K562 (cell line): Measurements from ENCODE around the gene ZC3H15. TPM values are rescaled to one million over a fixed set of nuclear protein-coding genes. Genes with fewer than 3 reads are reported as not detected.

Experiments
- ATAC-seq: fragments of 200-7000 bp; cut with Tn5 transposase; 3 replicates; pipeline ENCODE4 v1.9.1; 2020; ENCODE audit warnings: moderate library complexity
- BruUV-seq: library from RNA; stranded (reverse); fragments of 400-500 nt; replicated peaks from 2 replicates; lab custom pipeline; 2021; lab: Mats Ljungman, UMichigan
- CTCF ChIA-PET: fragments of 300-600 bp; formaldehyde crosslinking; extraction: SDS; loops from one replicate; lab custom pipeline; 2021; ENCODE audit warnings: low intra/inter-chr PET ratio; lab: Yijun Ruan, JAX
- POLR2A ChIA-PET: fragments of 300-600, 350-650 bp; sonication (Branson Sonifier 250); formaldehyde crosslinking; extraction: SDS; loops from one replicate; lab custom pipeline; 2021; ENCODE audit warnings: antibody characterized with exemption, inconsistent platforms; lab: Yijun Ruan, JAX
- DNase-seq, 4 experiments: peaks; one replicate each; pipeline versions ENCODE4 v3.0.0 to v3.0.0-alpha.2; 2011 to 2018; ENCODE audit warnings: low spot score in 3 of 4, mixed read lengths in 3 of 4; ENCODE audit errors: extremely low read depth in 1 of 4
- FAIRE-seq: peaks from 2 replicates; lab custom pipeline; 2011; peaks lifted over from hg19 to GRCh38; lab: Jason Lieb, UNC
- H2AFZ ChIP-seq: 2 replicates; pipeline ENCODE4 v1.6.0; 2011; ENCODE audit warnings: low read depth, low read length, control low read depth, inconsistent platforms
- H3K27ac ChIP-seq: fragments of 200-600 bp; 3 replicates; pipeline ENCODE4 v1.8.0; 2011; ENCODE audit warnings: low read depth, mild to moderate bottlenecking, control low read depth, inconsistent platforms, low read length, moderate library complexity, mixed read lengths; ENCODE audit errors: extremely low read depth
- H3K27me3 ChIP-seq, 2 experiments: fragments of 300-600 bp in 1 of 2; 2 replicates in 1 of 2; 3 replicates in 1 of 2; pipeline versions ENCODE4 v1.6.0 to v1.8.0; 2011; ENCODE audit warnings: inconsistent platforms in 2 of 2, low read length in 2 of 2, mild to moderate bottlenecking in 1 of 2, mixed read lengths in 1 of 2, moderate library complexity in 1 of 2; ENCODE audit not compliant: control insufficient read depth in 2 of 2, insufficient read depth in 2 of 2
- H3K36me3 ChIP-seq: fragments of 300-600 bp; 3 replicates; pipeline ENCODE4 v1.8.0; 2011; ENCODE audit warnings: mild to moderate bottlenecking, low read length, inconsistent platforms; ENCODE audit not compliant: control insufficient read depth, insufficient read depth
- H3K4me1 ChIP-seq, 2 experiments: fragments of 200-600 bp in 1 of 2; replicated peaks in 1 of 2; 2 replicates in 1 of 2; 3 replicates in 1 of 2; pipeline versions ENCODE4 v1.5.1 to v1.8.0; 2011; ENCODE audit warnings: inconsistent platforms in 2 of 2, low read length in 2 of 2, mild to moderate bottlenecking in 1 of 2, mixed read lengths in 1 of 2, moderate library complexity in 1 of 2; ENCODE audit not compliant: control insufficient read depth in 2 of 2, insufficient read depth in 2 of 2
- H3K4me2 ChIP-seq: 2 replicates; pipeline ENCODE4 v1.6.1; 2011; ENCODE audit warnings: low read length, control low read depth, inconsistent platforms, mixed read lengths; ENCODE audit not compliant: insufficient read depth
- H3K4me3 ChIP-seq: fragments of 200-600 bp; sonication (generic), shearing (Covaris generic); 2 replicates; pipeline ENCODE4 v1.5.1; 2016; ENCODE audit warnings: control low read depth, inconsistent platforms
- H3K79me2 ChIP-seq: fragments of 200-600 bp; 3 replicates; pipeline ENCODE4 v1.8.0; 2011; ENCODE audit warnings: low read length, inconsistent platforms; ENCODE audit not compliant: control insufficient read depth, insufficient read depth
- H3K9ac ChIP-seq, 2 experiments: 2 replicates each; pipeline versions ENCODE4 v1.6.0 to v1.6.1; 2011; ENCODE audit warnings: low read depth in 2 of 2, low read length in 2 of 2, control low read depth in 1 of 2, inconsistent platforms in 1 of 2, mild to moderate bottlenecking in 1 of 2, mixed read lengths in 1 of 2; ENCODE audit not compliant: insufficient read depth in 1 of 2
- H3K9me1 ChIP-seq: one replicate; pipeline ENCODE4 v1.6.0; 2011; ENCODE audit warnings: inconsistent platforms, mild to moderate bottlenecking, low read length, moderate library complexity; ENCODE audit not compliant: control insufficient read depth, insufficient read depth
- H3K9me3 ChIP-seq: replicated peaks from 2 replicates; pipeline ENCODE4 v1.5.1; 2011; ENCODE audit warnings: low read depth, low read length, inconsistent platforms; ENCODE audit not compliant: control insufficient read depth, insufficient read depth
- H4K20me1 ChIP-seq: replicated peaks from 2 replicates; pipeline ENCODE4 v1.6.1; 2011; ENCODE audit warnings: low read length, inconsistent platforms, mixed read lengths; ENCODE audit not compliant: control insufficient read depth, insufficient read depth
- CEBPB ChIP-seq: fragments of 450-650 bp; IDR thresholded peaks from 2 replicates; pipeline ENCODE4 v1.6.1; 2016; ENCODE audit warnings: missing genetic modification characterization, missing compliant biosample characterization
- SNRNP70 ChIP-seq: fragments of 200-400 bp; formaldehyde crosslinking; optimal IDR thresholded peaks from 2 replicates; pipeline ENCODE3; 2017; ENCODE audit warnings: low read depth, low read length
- TEAD1 ChIP-seq, 2 experiments: fragments of 450-650 bp in 1 of 2; sonication (generic) in 1 of 2; formaldehyde crosslinking; IDR thresholded peaks; 2 replicates each; pipeline versions ENCODE4 v1.4.0 to v1.8.0; 2020 to 2022; ENCODE audit warnings: mild to moderate bottlenecking in 2 of 2, missing genetic modification reagents in 1 of 2
- THAP7 ChIP-seq: fragments of 250-450 bp; sonication (Bioruptor Pico); IDR thresholded peaks from 2 replicates; pipeline ENCODE4 v1.5.0; 2021
- ZFP30 ChIP-seq: fragments of 250-450 bp; sonication (Bioruptor Pico); IDR thresholded peaks from 2 replicates; pipeline ENCODE4 v1.8.0; 2022; ENCODE audit warnings: moderate library complexity, mild to moderate bottlenecking, inconsistent platforms, borderline replicate concordance
- ZNF592 ChIP-seq: fragments of 450-650 bp; IDR thresholded peaks from 2 replicates; pipeline ENCODE4 v1.6.1; 2017; ENCODE audit warnings: antibody characterized with exemption, mild to moderate bottlenecking
- WGBS: fragments of 100-300 bp; shearing (Covaris generic); methylation state at CpG from one replicate; pipeline ENCODE4 v1.1.6; 2016; ENCODE audit warnings: low coverage, mixed read lengths; ENCODE audit not compliant: insufficient coverage; ENCODE audit errors: missing lambda C conversion rate; 5-methylcytosine and 5-hydroxymethylcytosine counted together
- in situ Hi-C: fragments of 300-500 bp; cut with MboI; formaldehyde crosslinking; loops from 4 replicates; pipeline ENCODE4 v1.15.0; 2018; ENCODE audit warnings: inconsistent platforms, mixed read lengths
- intact Hi-C: fragments of 100-400 bp; cut with micrococcal nuclease; formaldehyde crosslinking; loops from 2 replicates; pipeline ENCODE4 v1.14.2; 2022
- polyA plus RNA-seq, 8 experiments: library from polyadenylated mRNA; depleted of rRNA in 4 of 8; stranded (reverse) in 5 of 8; unstranded in 3 of 8; fragments of >200 nt; fragmentation: Nextera tagmentation in 2 of 8; fragmentation: Illumina TruSeq in 1 of 8; extraction: Ambion mirVana in 2 of 8; extraction: Trizol in 1 of 8; gene quantifications; 2 replicates each; pipeline versions ENCODE4 v1.2.1 to v1.2.3, GENCODE V29; 2011 to 2014; ENCODE audit warnings: inconsistent platforms in 1 of 8, missing spikeins in 1 of 8
- total RNA-seq, 7 experiments: library from RNA; depleted of rRNA in 6 of 7; stranded (reverse); fragments of >200 nt in 6 of 7; fragmentation: Illumina TruSeq in 2 of 7; extraction: Trizol in 2 of 7; gene quantifications; 2 replicates each; pipeline versions ENCODE4 v1.2.1 to v1.2.3, GENCODE V29; 2011 to 2021; ENCODE audit warnings: low replicate concordance in 1 of 7

ZC3H15 gene
- total and polyA plus RNA-seq, 9 of the 15 experiments (the other 6 are each of a cell fraction or from before 2014, with no cell fraction given), result 132 to 286 (median 189) TPM

GRCh38 chr2:186523791-186524190 is 37.7 kb downstream of the ZC3H15 start:
- no peak for ATAC-seq
- POLR2A ChIA-PET, result interaction anchor here (0.7 to 0.8 kb wide), 2 partner anchors 9 to 13 kb away, joined by 3 read pairs; no protein-coding TSS in a partner anchor

GRCh38 chr2:186526281-186526680 is 40.2 kb downstream of the ZC3H15 start:
- no peak for DNase-seq
- intact Hi-C loops, result no loop called here
- Histone ChIP-seq H3K9ac (no peak overlapping the region), H3K27ac (no peak overlapping the region), H3K4me2 (no peak overlapping the region), H3K4me3 (no peak overlapping the region), H3K9me3 (no peaks in the 10 kb centered on the region), H3K27me3 (no peaks in the 10 kb centered on the region), H2AFZ (no peak overlapping the region), H3K4me1 (no peaks in the 10 kb centered on the region), H3K79me2 (no peaks in the 10 kb centered on the region), H3K36me3 (peaks cover 1% of the 10 kb centered on the region; the same call in 1 of the 3 replicates), H3K9me1 (no peaks in the 10 kb centered on the region), H4K20me1 (no peaks in the 10 kb centered on the region)
- in situ Hi-C loops, result no loop called here
- BruUV-seq, result no TSS peak
- WGBS, result 20% methylated on average over 2 of the region's 2 CpGs
- no peak for TF ChIP-seq ZNF592
- 0 out of 2 replicates have a peak, but pooled peaks have one; percentile 6 for TF ChIP-seq CEBPB (tag)
- TF ChIP-seq ZFP30 (CRISPR knock-in tag), result no peak
- no peak for TF ChIP-seq THAP7 (CRISPR knock-in tag)
- peak; percentile 36; the same call in 2 of the 3 replicates for ATAC-seq
- ChIA-PET CTCF (no interaction called here), POLR2A (interaction anchor here (0.6 kb wide), 1 partner anchor 12 kb away, joined by 3 read pairs; no protein-coding TSS in a partner anchor)
- no peak for FAIRE-seq

More at GRCh38 chr2:186523791-186524190, 37.7 kb downstream of the ZC3H15 start:
- CTCF ChIA-PET, result no interaction called here
- Histone ChIP-seq H3K9me3 (no peaks in the 10 kb centered on the region), H3K4me3 (no peak overlapping the region), H3K27ac (no peak overlapping the region), H3K79me2 (no peaks in the 10 kb centered on the region), H3K4me1 (no peaks in the 10 kb centered on the region), H3K4me2 (no peak overlapping the region)
- no peak for DNase-seq
- WGBS, result 44% methylated on average over 1 of the region's 1 CpG
- intact Hi-C loops, result no loop called here
- BruUV-seq, result no TSS peak
- no peak for TF ChIP-seq TEAD1 (CRISPR knock-in tag; IDR thresholded peaks at IDR 0.05)
- no peak for TF ChIP-seq SNRNP70
- TF ChIP-seq, all 486 proteins: peak for 0
- FAIRE-seq, result no peak
- Histone ChIP-seq H2AFZ (no peak overlapping the region), H3K36me3 (peaks cover 19% of the 10 kb centered on the region; the same call in 1 of the 3 replicates), H3K9me1 (no peaks in the 10 kb centered on the region), H4K20me1 (no peaks in the 10 kb centered on the region), H3K27me3 (no peaks in the 10 kb centered on the region), H3K9ac (no peak overlapping the region)
- in situ Hi-C loops, result no loop called here
